ENCODE measurements around the gene CACTIN. TPM values are rescaled to one million over a fixed set of nuclear protein-coding genes. Genes with fewer than 3 reads are reported as not detected.

The CACTIN gene
- total RNA-seq, 1 experiment from 2014 or later: 18.6 TPM

DNA sequence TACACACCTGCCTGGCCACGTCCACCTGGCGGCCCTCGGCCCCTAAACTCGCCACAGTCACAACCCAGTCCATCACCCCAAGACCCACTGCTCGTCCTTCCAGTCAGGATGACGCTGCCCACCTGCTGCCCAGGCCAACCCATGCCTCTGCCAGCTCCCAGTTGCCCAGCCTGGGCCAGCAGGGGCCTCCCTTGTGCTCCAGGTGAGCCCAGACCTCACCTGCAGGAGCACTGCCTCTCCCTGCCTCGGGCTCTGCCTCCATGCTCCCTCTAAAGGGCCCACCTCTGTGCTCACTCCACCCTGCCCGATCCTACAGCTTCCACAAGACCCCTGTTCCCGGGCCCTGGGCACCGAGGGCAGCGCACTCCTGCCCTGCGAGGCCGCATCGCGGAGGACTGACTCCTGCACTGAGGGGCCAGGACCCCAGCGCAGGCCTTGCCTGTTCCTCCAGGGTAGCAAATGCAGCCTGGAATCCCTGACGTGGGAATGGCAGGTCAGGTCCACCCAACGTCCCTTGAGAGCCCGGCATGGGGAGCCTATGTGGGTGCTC lies 8.0 kb upstream of the CACTIN start:
- H4K20me1 ChIP-seq (ENCODE audit: insufficient read depth): no peaks in the 10 kb centered on the region
- no peaks in the 10 kb centered on the region for H3F3A ChIP-seq (ENCODE audit: insufficient read depth, low read depth)
- no peak for TF ChIP-seq EZH2 (IDR thresholded peaks at IDR 0.05; ENCODE audit: low read depth)
- no peak for TF ChIP-seq CTCF (conservative IDR thresholded peaks at IDR 0.05)
- H3K36me3 ChIP-seq (ENCODE audit: low read depth): no peaks in the 10 kb centered on the region
- no peak overlapping the region for H3K4me3 ChIP-seq
- no peaks in the 10 kb centered on the region for H3K27me3 ChIP-seq (ENCODE audit: insufficient read depth, low read depth)
- DNase-seq: no peak
- ChIA-PET CTCF (no interaction called here), POLR2A (ENCODE audit: unreplicated experiment) (no interaction called here)
- no TSS peak for BruUV-seq (replicated peaks)
- no peaks in the 10 kb centered on the region for H3K79me2 ChIP-seq (ENCODE audit: low read depth)
- H3K27ac ChIP-seq: no peak overlapping the region
- no peaks in the 10 kb centered on the region for H3K9me3 ChIP-seq (ENCODE audit: insufficient read depth, low read depth)
- no peak overlapping the region for H2AFZ ChIP-seq
- H3K4me2 ChIP-seq: no peak overlapping the region
- H3K9me2 ChIP-seq (ENCODE audit: insufficient read depth): no peaks in the 10 kb centered on the region
- H3K4me1 ChIP-seq (replicated peaks; ENCODE audit: insufficient read depth): no peaks in the 10 kb centered on the region
- intact Hi-C loops (cut with micrococcal nuclease; ENCODE audit: unreplicated experiment): no loop called here

- H3K4me2 ChIP-seq: no peak overlapping the region
- no peaks in the 10 kb centered on the region for H3F3A ChIP-seq (ENCODE audit: insufficient read depth, low read depth)
- H3K27ac ChIP-seq: no peak overlapping the region
- H2AFZ ChIP-seq: no peak overlapping the region
- no peaks in the 10 kb centered on the region for H3K36me3 ChIP-seq (ENCODE audit: low read depth)
- no peaks in the 10 kb centered on the region for H3K9me2 ChIP-seq (ENCODE audit: insufficient read depth)
- no TSS peak for BruUV-seq (replicated peaks)
- ChIA-PET CTCF (no interaction called here), POLR2A (ENCODE audit: unreplicated experiment) (no interaction called here)
- intact Hi-C loops (cut with micrococcal nuclease; ENCODE audit: unreplicated experiment): no loop called here
- no peaks in the 10 kb centered on the region for H3K9me3 ChIP-seq (ENCODE audit: insufficient read depth, low read depth)
- no peaks in the 10 kb centered on the region for H3K79me2 ChIP-seq (ENCODE audit: low read depth)
- H3K4me1 ChIP-seq (replicated peaks; ENCODE audit: insufficient read depth): no peaks in the 10 kb centered on the region
- TF ChIP-seq EZH2 (IDR thresholded peaks at IDR 0.05; ENCODE audit: low read depth) (no peak), CTCF (conservative IDR thresholded peaks at IDR 0.05) (no peak)
- no peak overlapping the region for H3K4me3 ChIP-seq
- H3K27me3 ChIP-seq (ENCODE audit: insufficient read depth, low read depth): no peaks in the 10 kb centered on the region
- no peak for DNase-seq
- H4K20me1 ChIP-seq (ENCODE audit: insufficient read depth): no peaks in the 10 kb centered on the region
Observed at GRCh38 chr19:3633559-3633988, 7.0 kb upstream of the CACTIN start.

DNA sequence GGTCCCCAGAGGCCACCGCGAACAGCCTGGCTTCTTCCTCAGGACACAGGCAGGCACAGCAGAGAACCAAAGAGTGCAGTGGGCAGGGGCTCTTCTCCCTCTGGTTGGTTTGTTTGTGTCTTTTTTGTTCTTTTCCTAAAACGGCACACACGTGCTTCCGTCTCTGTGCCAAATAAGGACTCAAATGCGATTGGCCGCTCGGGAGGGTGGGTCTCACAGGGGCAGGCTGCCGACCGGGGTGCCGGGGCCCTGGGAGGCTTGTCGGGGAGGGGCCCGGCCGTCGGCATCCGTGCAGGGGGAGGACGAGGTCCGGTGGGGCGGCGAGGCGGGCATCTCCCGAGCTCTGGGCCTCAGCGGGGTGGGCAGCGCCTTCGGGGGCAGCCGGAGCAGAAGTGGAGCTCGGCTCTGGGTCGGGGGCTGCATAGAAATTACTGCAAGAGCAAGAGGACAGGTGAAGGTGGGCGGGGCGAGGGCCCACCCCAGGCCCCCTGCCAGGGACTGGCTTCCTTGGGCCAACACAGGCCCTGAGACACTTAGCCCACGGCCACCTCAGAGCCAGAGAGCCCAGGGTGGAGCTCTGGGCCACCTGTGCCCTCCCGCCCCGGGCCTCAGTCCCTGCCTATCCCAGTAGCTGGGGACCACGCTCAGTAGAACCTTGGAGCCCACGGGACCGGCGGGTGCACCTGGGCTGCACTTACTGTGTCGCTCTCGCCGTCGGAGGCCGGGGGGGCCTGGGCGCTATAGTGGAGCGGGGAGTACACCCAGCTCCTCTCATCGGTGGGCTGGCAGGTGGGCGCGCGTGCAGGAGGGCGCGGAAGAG lies 6.4 kb upstream of the CACTIN start:
- no peaks in the 10 kb centered on the region for H3K4me1 ChIP-seq (replicated peaks; ENCODE audit: insufficient read depth)
- no peak for TF ChIP-seq CTCF (conservative IDR thresholded peaks at IDR 0.05)
- TF ChIP-seq EZH2 (IDR thresholded peaks at IDR 0.05; ENCODE audit: low read depth): no peak
- H3K4me2 ChIP-seq: no peak overlapping the region
- H3F3A ChIP-seq (ENCODE audit: insufficient read depth, low read depth): no peaks in the 10 kb centered on the region
- no peak overlapping the region for H2AFZ ChIP-seq
- DNase-seq: no peak
- no peaks in the 10 kb centered on the region for H3K9me3 ChIP-seq (ENCODE audit: insufficient read depth, low read depth)
- no peaks in the 10 kb centered on the region for H4K20me1 ChIP-seq (ENCODE audit: insufficient read depth)
- H3K9me2 ChIP-seq (ENCODE audit: insufficient read depth): no peaks in the 10 kb centered on the region
- no peak overlapping the region for H3K27ac ChIP-seq
- CTCF ChIA-PET: no interaction called here
- POLR2A ChIA-PET (ENCODE audit: unreplicated experiment): interaction anchor here (0.6 kb wide), 1 partner anchor 23 kb away, joined by 3 read pairs; no protein-coding TSS in a partner anchor
- no peak overlapping the region for H3K4me3 ChIP-seq
- H3K27me3 ChIP-seq (ENCODE audit: insufficient read depth, low read depth): no peaks in the 10 kb centered on the region
- no peaks in the 10 kb centered on the region for H3K36me3 ChIP-seq (ENCODE audit: low read depth)
- intact Hi-C loops (cut with micrococcal nuclease; ENCODE audit: unreplicated experiment): no loop called here
- H3K79me2 ChIP-seq (ENCODE audit: low read depth): no peaks in the 10 kb centered on the region
- no TSS peak for BruUV-seq (replicated peaks)
